ENCODE measurements around the gene FAF2.
"Not testable (repeated sequence)": the region's sequence is repeated elsewhere in the genome, so short reads cannot be mapped to it uniquely, and the experiment has no call there.

FAF2 gene

GRCh38 chr5:176427971-176428370 lies 20.2 kb upstream of the FAF2 start:
- in situ Hi-C loops (cut with MboI; ENCODE audit: low sequenced_read_pairs) = no loop called here
- Histone ChIP-seq H3K36me3 (replicated peaks) (no peaks in the 10 kb centered on the region), H3K27me3 (ENCODE audit: low read depth) (no peaks in the 10 kb centered on the region), H3K9me3 (no peaks in the 10 kb centered on the region), H3K4me3 (no peak overlapping the region), H3K4me1 (peaks cover 13% of the 10 kb centered on the region)
- no peak for DNase-seq (ENCODE audit: low spot score in 2 of 2)

GRCh38 chr5:176429972-176430371 lies 18.2 kb upstream of the FAF2 start:
- no peaks in the 10 kb centered on the region for H3K9me3 ChIP-seq
- H3K27me3 ChIP-seq (ENCODE audit: low read depth) = no peaks in the 10 kb centered on the region
- peaks cover 13% of the 10 kb centered on the region for H3K4me1 ChIP-seq
- H3K4me3 ChIP-seq = no peak overlapping the region
- in situ Hi-C loops (cut with MboI; ENCODE audit: low sequenced_read_pairs) = no loop called here
- no peak for DNase-seq (ENCODE audit: low spot score in 2 of 2)
- no peaks in the 10 kb centered on the region for H3K36me3 ChIP-seq (replicated peaks)

- DNase-seq (ENCODE audit: low spot score in 2 of 2) = no peak
- no peak overlapping the region for H3K4me3 ChIP-seq
- peaks cover 7% of the 10 kb centered on the region for H3K4me1 ChIP-seq
- in situ Hi-C loops (cut with MboI; ENCODE audit: low sequenced_read_pairs) = no loop called here
- no peaks in the 10 kb centered on the region for H3K9me3 ChIP-seq
- H3K36me3 ChIP-seq (replicated peaks) = no peaks in the 10 kb centered on the region
- no peaks in the 10 kb centered on the region for H3K27me3 ChIP-seq (ENCODE audit: low read depth)
Observed at GRCh38 chr5:176432707-176433106, 15.5 kb upstream of the FAF2 start.

GRCh38 chr5:176436656-176437055 lies 11.5 kb upstream of the FAF2 start:
- DNase-seq (ENCODE audit: low spot score in 2 of 2) = no peak
- no peak overlapping the region for H3K4me3 ChIP-seq
- in situ Hi-C loops (cut with MboI; ENCODE audit: low sequenced_read_pairs) = no loop called here

GRCh38 chr5:176438959-176439757 lies 9.0 kb upstream of the FAF2 start:
- peaks cover 32% of the 10 kb centered on the region for H3K4me1 ChIP-seq
- DNase-seq (ENCODE audit: low spot score in 2 of 2) = no peak
- H3K36me3 ChIP-seq (replicated peaks) = no peaks in the 10 kb centered on the region
- in situ Hi-C loops (cut with MboI; ENCODE audit: low sequenced_read_pairs) = no loop called here
- no peak overlapping the region for H3K4me3 ChIP-seq
- no peaks in the 10 kb centered on the region for H3K9me3 ChIP-seq
- H3K27me3 ChIP-seq (ENCODE audit: low read depth) = no peaks in the 10 kb centered on the region

More at GRCh38 chr5:176436656-176437055, 11.5 kb upstream of the FAF2 start:
- Histone ChIP-seq H3K27me3 (ENCODE audit: low read depth) (no peaks in the 10 kb centered on the region), H3K36me3 (replicated peaks) (no peaks in the 10 kb centered on the region), H3K9me3 (no peaks in the 10 kb centered on the region), H3K4me1 (peaks cover 20% of the 10 kb centered on the region)

GRCh38 chr5:176440927-176441706 lies 7.1 kb upstream of the FAF2 start:
- Histone ChIP-seq H3K4me1 (peaks cover 32% of the 10 kb centered on the region), H3K36me3 (replicated peaks) (no peaks in the 10 kb centered on the region), H3K9me3 (no peaks in the 10 kb centered on the region), H3K4me3 (no peak overlapping the region), H3K27me3 (ENCODE audit: low read depth) (no peaks in the 10 kb centered on the region)
- in situ Hi-C loops (cut with MboI; ENCODE audit: low sequenced_read_pairs) = no loop called here
- peak in 1 of 2 experiments; percentile 53 for DNase-seq (ENCODE audit: low spot score in 2 of 2)

GRCh38 chr5:176441921-176442323 lies 6.3 kb upstream of the FAF2 start:
- in situ Hi-C loops (cut with MboI; ENCODE audit: low sequenced_read_pairs) = no loop called here

GRCh38 chr5:176442911-176443310 lies 5.3 kb upstream of the FAF2 start:
- H3K4me3 ChIP-seq; in situ Hi-C loops (cut with MboI; ENCODE audit: low sequenced_read_pairs); H3K9me3 ChIP-seq; DNase-seq (ENCODE audit: low spot score in 2 of 2); H3K36me3 ChIP-seq (replicated peaks); H3K27me3 ChIP-seq (ENCODE audit: low read depth): not testable (repeated sequence)
- H3K4me1 ChIP-seq = peaks cover 25% of the 10 kb centered on the region

More at GRCh38 chr5:176441921-176442323, 6.3 kb upstream of the FAF2 start:
- H3K4me3 ChIP-seq = no peak overlapping the region
- peak in 1 of 2 experiments; percentile 23 for DNase-seq (ENCODE audit: low spot score in 2 of 2)
- H3K27me3 ChIP-seq (ENCODE audit: low read depth) = no peaks in the 10 kb centered on the region
- H3K4me1 ChIP-seq = peaks cover 26% of the 10 kb centered on the region
- H3K9me3 ChIP-seq = no peaks in the 10 kb centered on the region
- H3K36me3 ChIP-seq (replicated peaks) = no peaks in the 10 kb centered on the region

GRCh38 chr5:176444742-176445141 lies 3.4 kb upstream of the FAF2 start:
- H3K27me3 ChIP-seq (ENCODE audit: low read depth) = no peaks in the 10 kb centered on the region
- DNase-seq (ENCODE audit: low spot score in 2 of 2) = no peak

GRCh38 chr5:176446028-176446665 lies 2.0 kb upstream of the FAF2 start:
- no peaks in the 10 kb centered on the region for H3K27me3 ChIP-seq (ENCODE audit: low read depth)
- in situ Hi-C loops (cut with MboI; ENCODE audit: low sequenced_read_pairs) = no loop called here
- H3K36me3 ChIP-seq (replicated peaks) = peaks cover 5% of the 10 kb centered on the region
- no peaks in the 10 kb centered on the region for H3K9me3 ChIP-seq
- no peak for DNase-seq (ENCODE audit: low spot score in 2 of 2)
- no peak overlapping the region; the same call in 1 of the 2 replicates for H3K4me3 ChIP-seq
- H3K4me1 ChIP-seq = peaks cover 25% of the 10 kb centered on the region

More at GRCh38 chr5:176444742-176445141, 3.4 kb upstream of the FAF2 start:
- H3K4me1 ChIP-seq = peaks cover 28% of the 10 kb centered on the region
- in situ Hi-C loops (cut with MboI; ENCODE audit: low sequenced_read_pairs) = no loop called here
- peaks cover 3% of the 10 kb centered on the region for H3K36me3 ChIP-seq (replicated peaks)
- no peaks in the 10 kb centered on the region for H3K9me3 ChIP-seq
- H3K4me3 ChIP-seq = no peak overlapping the region

- H3K36me3 ChIP-seq (replicated peaks) = peaks cover 5% of the 10 kb centered on the region
- in situ Hi-C loops (cut with MboI; ENCODE audit: low sequenced_read_pairs) = no loop called here
- H3K27me3 ChIP-seq (ENCODE audit: low read depth) = no peaks in the 10 kb centered on the region
- peaks cover 16% of the 10 kb centered on the region for H3K4me1 ChIP-seq
- no peaks in the 10 kb centered on the region for H3K9me3 ChIP-seq
- peak overlapping the region; percentile 93 for H3K4me3 ChIP-seq
- DNase-seq (ENCODE audit: low spot score in 2 of 2) = peak in 1 of 2 experiments; percentile 43
Observed at GRCh38 chr5:176446884-176447590, 1.1 kb upstream of the FAF2 start.

- Histone ChIP-seq H3K4me1 (peaks cover 11% of the 10 kb centered on the region; the same call in 1 of the 2 replicates), H3K9me3 (no peaks in the 10 kb centered on the region), H3K27me3 (ENCODE audit: low read depth) (no peaks in the 10 kb centered on the region), H3K4me3 (peak overlapping the region; percentile 93), H3K36me3 (replicated peaks) (peaks cover 8% of the 10 kb centered on the region)
- no peak for DNase-seq (ENCODE audit: low spot score in 2 of 2)
- in situ Hi-C loops (cut with MboI; ENCODE audit: low sequenced_read_pairs) = no loop called here
Observed at GRCh38 chr5:176447591-176447977, 601 bp upstream of the FAF2 start.

GRCh38 chr5:176450077-176450476 lies 1.9 kb downstream of the FAF2 start:
- Histone ChIP-seq H3K27me3 (ENCODE audit: low read depth) (no peaks in the 10 kb centered on the region), H3K36me3 (replicated peaks) (peaks cover 29% of the 10 kb centered on the region), H3K4me3 (no peak overlapping the region), H3K4me1 (peaks cover 9% of the 10 kb centered on the region; the same call in 1 of the 2 replicates), H3K9me3 (no peaks in the 10 kb centered on the region)
- no peak for DNase-seq (ENCODE audit: low spot score in 2 of 2)
- in situ Hi-C loops (cut with MboI; ENCODE audit: low sequenced_read_pairs) = no loop called here
